Sigmoid colon (tissue), 4 donors: ENCODE results near the gene MGAT3.

ENCODE experiments used
- CTCF ChIP-seq, 4 experiments: fragments of 450-650 bp in 3 of 4; fragments of 200-600 bp in 1 of 4; IDR thresholded peaks; one replicate each; pipeline ENCODE4 v1.5.1; 2016 to 2019; ENCODE audit warnings: antibody characterized with exemption in 4 of 4, mild to moderate bottlenecking in 3 of 4, moderate library complexity in 2 of 4
- POLR2AphosphoS5 ChIP-seq, 4 donors: sonication (generic); formaldehyde crosslinking; IDR thresholded peaks; one replicate each; pipeline ENCODE4 v1.6.1; 2017; ENCODE audit warnings: antibody characterized with exemption in 4 of 4

- TF ChIP-seq CTCF (IDR thresholded peaks at IDR 0.05) (no peak), POLR2AphosphoS5 (IDR thresholded peaks at IDR 0.05) (no peak)
Measured at GRCh38 chr22:39417641-39418040, 39.2 kb upstream of the MGAT3 start.
